Measurements from ENCODE around the gene SLC35B3.

DNA sequence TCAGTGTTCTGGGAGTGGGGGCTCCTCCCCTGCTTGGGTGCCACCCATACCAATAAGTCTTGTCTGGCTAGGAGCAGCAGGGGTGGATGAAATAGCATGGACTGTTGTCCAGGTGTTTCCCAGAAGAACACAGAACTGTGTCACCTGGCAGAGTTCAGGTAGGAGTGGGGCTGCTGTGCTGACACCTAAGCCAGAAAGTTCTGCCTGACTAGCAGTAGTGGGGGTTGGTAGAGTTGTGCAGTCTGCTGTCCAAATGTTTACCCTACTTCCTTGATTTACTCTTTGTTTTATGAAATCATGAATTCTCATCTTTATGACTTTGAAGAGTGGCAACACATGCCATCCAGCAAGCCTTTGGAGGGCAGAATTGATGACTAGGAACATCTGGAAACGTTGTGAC lies 27.3 kb upstream of the SLC35B3 start:
- TF ChIP-seq, protein P1, sequence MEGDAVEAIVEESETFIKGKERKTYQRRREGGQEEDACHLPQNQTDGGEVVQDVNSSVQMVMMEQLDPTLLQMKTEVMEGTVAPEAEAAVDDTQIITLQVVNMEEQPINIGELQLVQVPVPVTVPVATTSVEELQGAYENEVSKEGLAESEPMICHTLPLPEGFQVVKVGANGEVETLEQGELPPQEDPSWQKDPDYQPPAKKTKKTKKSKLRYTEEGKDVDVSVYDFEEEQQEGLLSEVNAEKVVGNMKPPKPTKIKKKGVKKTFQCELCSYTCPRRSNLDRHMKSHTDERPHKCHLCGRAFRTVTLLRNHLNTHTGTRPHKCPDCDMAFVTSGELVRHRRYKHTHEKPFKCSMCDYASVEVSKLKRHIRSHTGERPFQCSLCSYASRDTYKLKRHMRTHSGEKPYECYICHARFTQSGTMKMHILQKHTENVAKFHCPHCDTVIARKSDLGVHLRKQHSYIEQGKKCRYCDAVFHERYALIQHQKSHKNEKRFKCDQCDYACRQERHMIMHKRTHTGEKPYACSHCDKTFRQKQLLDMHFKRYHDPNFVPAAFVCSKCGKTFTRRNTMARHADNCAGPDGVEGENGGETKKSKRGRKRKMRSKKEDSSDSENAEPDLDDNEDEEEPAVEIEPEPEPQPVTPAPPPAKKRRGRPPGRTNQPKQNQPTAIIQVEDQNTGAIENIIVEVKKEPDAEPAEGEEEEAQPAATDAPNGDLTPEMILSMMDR (IDR thresholded peaks at IDR 0.05), result no peak
- no peak for TF ChIP-seq POLR2A (IDR thresholded peaks at IDR 0.05)
- no peak for TF ChIP-seq EP300 (IDR thresholded peaks at IDR 0.05; ENCODE audit: low read depth)
- TF ChIP-seq POLR2AphosphoS5 (IDR thresholded peaks at IDR 0.05), result no peak

All from transverse colon (tissue), 4 donors.